H1 (cell line): ENCODE results near the gene MACROD2. TPM values are rescaled to one million over a fixed set of nuclear protein-coding genes. Genes with fewer than 3 reads are reported as not detected.

ENCODE experiments used
- ATF3 ChIP-seq: IDR thresholded peaks from 2 replicates; pipeline ENCODE4 v1.6.1; 2011; ENCODE audit warnings: low read depth, mild to moderate bottlenecking, low read length; ENCODE audit not compliant: insufficient read depth
- CHD2 ChIP-seq: IDR thresholded peaks from 2 replicates; pipeline ENCODE4 v1.6.1; 2012; ENCODE audit warnings: low read length, improper control_type of control experiment
- CHD7 ChIP-seq: fragments of 300-600 bp; sonication (generic); IDR thresholded peaks from 2 replicates; pipeline ENCODE4 v1.7.1; 2012; ENCODE audit warnings: low read length, moderate library complexity, mild to moderate bottlenecking, inconsistent platforms; ENCODE audit not compliant: insufficient replicate concordance
- CTCF ChIP-seq, 3 experiments: IDR thresholded peaks; 1 replicate in 2 of 3; 2 replicates in 1 of 3; pipeline versions ENCODE4 v1.5.1 to v1.6.1; 2011; ENCODE audit warnings: low read length in 3 of 3, mild to moderate bottlenecking in 3 of 3, inconsistent platforms in 2 of 3, low read depth in 1 of 3, moderate library complexity in 1 of 3; ENCODE audit not compliant: insufficient read depth in 1 of 3; ENCODE audit errors: control extremely low read depth in 1 of 3
- MAFK ChIP-seq: IDR thresholded peaks from 2 replicates; pipeline ENCODE4 v1.6.1; 2012; ENCODE audit warnings: low read depth, mild to moderate bottlenecking, improper control_type of control experiment, low read length
- SRF ChIP-seq: IDR thresholded peaks from 2 replicates; pipeline ENCODE4 v1.6.1; 2011; ENCODE audit warnings: mild to moderate bottlenecking, low read depth, low read length, moderate library complexity
- SUZ12 ChIP-seq: fragments of 200-600 bp; sonication (generic); IDR thresholded peaks from 2 replicates; pipeline ENCODE4 v1.6.1; 2012; ENCODE audit warnings: mild to moderate bottlenecking, inconsistent platforms, low read length, moderate library complexity, mixed read lengths
- YY1 ChIP-seq: IDR thresholded peaks from 2 replicates; pipeline ENCODE4 v1.6.1; 2011; ENCODE audit warnings: low read depth, mild to moderate bottlenecking, low read length
- polyA plus RNA-seq, 7 experiments: library from polyadenylated mRNA; depleted of rRNA in 3 of 7; stranded (reverse) in 5 of 7; unstranded in 2 of 7; fragments of >200 nt in 5 of 7; fragments of 200-250 nt in 2 of 7; gene quantifications; 1 replicate in 5 of 7; 2 replicates in 1 of 7; 4 replicates in 1 of 7; pipeline versions ENCODE4 v1.2.1 to v1.2.3, GENCODE V29; 2011 to 2013; ENCODE audit warnings: missing spikeins in 2 of 7, mixed read lengths in 2 of 7
- total RNA-seq: library from RNA; stranded (reverse); fragmentation: NEBNext Ultra II Directional; extraction: Animal tissue kit (Norgen Biotek cat#: 25700); gene quantifications from 2 replicates; pipeline ENCODE4 v1.2.1, GENCODE V29; 2021

MACROD2 gene
- total and polyA plus RNA-seq, 2 of the 8 experiments (the other 6 are each of a cell fraction or from before 2014, with no cell fraction given): 0.70 to 3.9 TPM

GRCh38 chr20:15890407-15890982 lies 1895.2 kb downstream of the MACROD2 start (continued):
- no peak for TF ChIP-seq CTCF (IDR thresholded peaks at IDR 0.05; ENCODE audit: control extremely low read depth in 1 of 3, insufficient read depth in 1 of 3, low read depth in 1 of 3, low read length in 3 of 3)
- no peak for TF ChIP-seq MAFK
- no peak for TF ChIP-seq ATF3
- no peak for TF ChIP-seq CHD7
- no peak for TF ChIP-seq CHD2
- TF ChIP-seq YY1: no peak
- no peak for TF ChIP-seq SUZ12
- TF ChIP-seq SRF: no peak
